Measurements from ENCODE around the gene PPIF. TPM values are rescaled to one million over a fixed set of nuclear protein-coding genes. Genes with fewer than 3 reads are reported as not detected.
A peak's percentile ranks its signal among the peaks of the same experiment; 100 is the strongest.
"Not testable (repeated sequence)": the region's sequence is repeated elsewhere in the genome, so short reads cannot be mapped to it uniquely, and the experiment has no call there.

Gene PPIF
- total and polyA plus RNA-seq, 2 experiments from 2014 or later, result 86.6 to 143 TPM

DNA sequence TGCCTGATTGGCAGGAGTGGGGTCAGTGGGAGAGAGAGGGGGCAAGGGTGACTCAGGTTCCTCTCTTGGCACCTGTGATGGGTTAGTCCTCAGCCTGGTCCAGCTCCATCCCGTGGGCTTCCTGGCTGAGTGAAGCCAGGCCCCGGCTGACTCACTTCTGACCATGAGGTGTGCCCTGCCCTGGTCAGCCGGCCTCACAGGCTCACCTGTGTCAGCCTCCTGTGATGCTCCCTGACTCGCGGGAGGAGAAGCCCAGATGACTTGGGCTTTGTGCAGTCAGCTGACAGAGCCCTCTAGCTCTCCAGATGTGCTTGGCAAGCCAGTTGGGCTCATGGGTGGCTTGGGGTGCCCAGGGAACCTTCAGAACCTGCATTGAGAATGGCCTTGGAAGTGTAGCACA, 16.0 kb upstream of the PPIF start:
- Histone ChIP-seq H3K27ac (no peak overlapping the region), H3K4me1 (ENCODE audit: low read depth) (no peaks in the 10 kb centered on the region), H3K27me3 (no peaks in the 10 kb centered on the region), H3K36me3 (no peaks in the 10 kb centered on the region), H3K9me3 (ENCODE audit: low read depth) (no peaks in the 10 kb centered on the region), H3K4me3 (no peak overlapping the region)
- no peak for DNase-seq (ENCODE audit: low read depth in 1 of 2, low spot score in 1 of 2)
- TF ChIP-seq, protein P1, sequence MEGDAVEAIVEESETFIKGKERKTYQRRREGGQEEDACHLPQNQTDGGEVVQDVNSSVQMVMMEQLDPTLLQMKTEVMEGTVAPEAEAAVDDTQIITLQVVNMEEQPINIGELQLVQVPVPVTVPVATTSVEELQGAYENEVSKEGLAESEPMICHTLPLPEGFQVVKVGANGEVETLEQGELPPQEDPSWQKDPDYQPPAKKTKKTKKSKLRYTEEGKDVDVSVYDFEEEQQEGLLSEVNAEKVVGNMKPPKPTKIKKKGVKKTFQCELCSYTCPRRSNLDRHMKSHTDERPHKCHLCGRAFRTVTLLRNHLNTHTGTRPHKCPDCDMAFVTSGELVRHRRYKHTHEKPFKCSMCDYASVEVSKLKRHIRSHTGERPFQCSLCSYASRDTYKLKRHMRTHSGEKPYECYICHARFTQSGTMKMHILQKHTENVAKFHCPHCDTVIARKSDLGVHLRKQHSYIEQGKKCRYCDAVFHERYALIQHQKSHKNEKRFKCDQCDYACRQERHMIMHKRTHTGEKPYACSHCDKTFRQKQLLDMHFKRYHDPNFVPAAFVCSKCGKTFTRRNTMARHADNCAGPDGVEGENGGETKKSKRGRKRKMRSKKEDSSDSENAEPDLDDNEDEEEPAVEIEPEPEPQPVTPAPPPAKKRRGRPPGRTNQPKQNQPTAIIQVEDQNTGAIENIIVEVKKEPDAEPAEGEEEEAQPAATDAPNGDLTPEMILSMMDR (IDR thresholded peaks at IDR 0.05; ENCODE audit: low read depth, low read length), result no peak

DNA sequence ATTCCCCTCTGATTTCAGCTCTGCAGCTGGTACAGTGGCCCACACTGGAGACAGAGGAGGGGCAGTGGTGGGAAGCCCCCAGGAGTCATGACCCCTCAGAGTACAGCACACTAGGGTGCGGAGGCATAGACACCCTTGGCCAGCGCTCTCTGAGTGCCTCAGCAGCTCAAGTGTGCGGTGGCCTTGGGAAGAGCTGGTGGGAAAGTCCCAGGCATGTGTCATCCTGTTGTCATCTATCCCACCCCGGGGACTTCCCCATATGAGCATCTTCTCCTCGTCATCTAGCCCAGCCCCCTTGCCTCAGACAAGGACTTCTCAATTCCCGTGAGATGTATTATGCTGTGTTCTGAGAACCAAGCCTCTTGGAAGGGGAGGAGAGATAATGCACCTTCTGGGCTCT, 15.6 kb upstream of the PPIF start:
- Histone ChIP-seq H3K27ac (no peak overlapping the region), H3K4me1 (ENCODE audit: low read depth) (no peaks in the 10 kb centered on the region), H3K9me3 (ENCODE audit: low read depth) (no peaks in the 10 kb centered on the region), H3K36me3 (no peaks in the 10 kb centered on the region), H3K27me3 (no peaks in the 10 kb centered on the region), H3K4me3 (no peak overlapping the region)
- TF ChIP-seq, protein P1 (IDR thresholded peaks at IDR 0.05; ENCODE audit: low read depth, low read length), result no peak
- DNase-seq (ENCODE audit: low read depth in 1 of 2, low spot score in 1 of 2), result peak in 1 of 2 donors; percentile 41

DNA sequence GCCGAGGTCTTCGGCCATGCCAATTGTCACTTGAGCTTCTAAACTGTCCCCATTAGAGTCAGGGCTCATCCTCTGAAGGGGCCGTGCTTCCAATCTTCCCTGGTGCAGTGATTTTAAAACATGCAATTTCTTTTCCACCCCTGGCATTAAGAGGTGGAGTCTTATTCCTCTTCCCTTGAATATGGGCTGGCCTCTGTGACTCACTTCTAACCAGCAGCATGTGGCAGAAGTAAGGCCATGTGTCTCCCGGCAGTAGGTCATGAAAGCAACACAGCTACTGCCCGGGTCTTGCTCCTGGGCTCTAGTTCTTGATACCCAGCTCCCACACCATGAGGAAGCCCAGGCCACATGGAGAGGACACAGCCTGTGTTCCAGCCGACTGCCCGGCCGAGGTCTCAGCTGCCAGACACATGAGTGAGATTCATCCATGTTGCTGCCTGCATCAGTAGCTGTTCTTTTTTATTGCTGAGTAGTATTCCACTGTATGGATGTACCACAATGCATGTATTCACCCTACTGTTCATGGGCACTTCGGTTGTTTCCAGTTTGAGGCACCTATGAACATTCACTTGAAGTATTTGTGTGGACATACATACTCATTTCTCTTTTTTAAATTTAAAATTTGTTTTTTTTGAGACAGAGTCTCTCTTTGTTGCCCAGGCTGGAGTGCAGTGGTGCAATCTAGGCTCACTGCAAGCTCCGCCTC, 14.5 kb upstream of the PPIF start:
- not testable (repeated sequence) for H3K36me3 ChIP-seq; H3K9me3 ChIP-seq (ENCODE audit: low read depth); H3K4me3 ChIP-seq; H3K27me3 ChIP-seq; DNase-seq (ENCODE audit: low read depth in 1 of 2, low spot score in 1 of 2); H3K4me1 ChIP-seq (ENCODE audit: low read depth); H3K27ac ChIP-seq

DNA sequence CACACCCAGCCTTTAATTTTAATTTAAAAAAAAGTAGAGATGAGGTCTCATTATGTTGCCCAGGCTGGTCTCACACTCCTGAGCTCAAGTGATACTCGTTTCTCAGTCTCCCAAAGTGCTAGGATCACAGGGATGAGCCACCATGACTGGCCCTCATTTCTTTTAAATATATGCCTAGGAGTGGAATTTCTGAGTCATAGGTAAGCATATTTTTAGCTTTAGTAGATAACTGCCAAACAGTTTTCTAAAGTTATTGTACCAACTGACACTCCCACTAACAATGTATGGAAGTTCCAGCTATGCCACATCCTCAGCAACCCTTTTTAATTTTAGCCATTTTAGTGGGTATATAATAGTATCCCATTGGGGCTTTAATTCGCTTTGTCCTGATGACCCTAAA, 13.8 kb upstream of the PPIF start:
- no peaks in the 10 kb centered on the region for H3K36me3 ChIP-seq
- H3K4me3 ChIP-seq, result no peak overlapping the region
- DNase-seq (ENCODE audit: low read depth in 1 of 2, low spot score in 1 of 2), result peak in 1 of 2 donors; percentile 21
- TF ChIP-seq, protein P1 (IDR thresholded peaks at IDR 0.05; ENCODE audit: low read depth, low read length), result no peak
- H3K9me3 ChIP-seq (ENCODE audit: low read depth), result no peaks in the 10 kb centered on the region
- H3K27me3 ChIP-seq, result no peaks in the 10 kb centered on the region
- H3K4me1 ChIP-seq (ENCODE audit: low read depth), result no peaks in the 10 kb centered on the region
- H3K27ac ChIP-seq, result no peak overlapping the region

DNA sequence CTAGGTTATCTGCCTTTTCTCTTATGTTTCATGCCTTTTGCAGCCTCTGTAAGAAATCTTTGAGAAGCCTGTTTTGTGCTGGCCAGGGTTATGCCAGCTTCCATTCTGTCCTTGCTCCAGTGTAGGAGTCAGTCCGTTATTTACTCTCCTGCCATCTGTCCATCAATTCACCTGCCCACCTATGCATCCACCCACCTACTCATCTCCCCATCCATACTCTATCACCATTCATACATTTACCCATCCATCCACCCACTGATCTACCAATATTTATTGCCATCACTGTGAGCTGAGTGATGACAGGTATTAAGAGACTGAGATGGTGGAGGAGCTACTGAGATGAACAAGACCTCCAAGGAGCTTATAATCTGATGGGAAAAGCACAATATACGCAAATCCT, 12.7 kb upstream of the PPIF start:
- Histone ChIP-seq H3K36me3 (no peaks in the 10 kb centered on the region), H3K27me3 (no peaks in the 10 kb centered on the region), H3K9me3 (ENCODE audit: low read depth) (no peaks in the 10 kb centered on the region), H3K4me3 (no peak overlapping the region), H3K27ac (no peak overlapping the region), H3K4me1 (ENCODE audit: low read depth) (no peaks in the 10 kb centered on the region)
- TF ChIP-seq, protein P1 (IDR thresholded peaks at IDR 0.05; ENCODE audit: low read depth, low read length), result no peak
- no peak for DNase-seq (ENCODE audit: low read depth in 1 of 2, low spot score in 1 of 2)

DNA sequence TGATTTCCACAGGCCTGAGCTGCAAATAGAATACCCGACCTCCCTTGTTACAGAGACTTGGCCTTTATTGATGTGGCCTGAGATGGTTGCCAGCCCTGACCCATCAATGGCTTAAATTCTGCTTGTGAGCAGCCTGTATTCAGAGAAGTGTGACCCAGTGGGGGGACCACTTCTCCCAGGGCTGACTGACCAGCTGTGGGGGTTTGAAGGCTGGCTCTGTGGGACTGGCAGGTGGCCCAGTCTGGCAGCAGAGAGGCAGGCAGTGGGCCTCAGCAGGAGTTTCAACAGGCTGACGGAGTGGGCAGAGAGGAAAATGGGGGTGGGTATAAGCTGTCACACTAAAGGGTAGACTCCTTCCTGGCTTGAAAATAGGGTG, 12.2 kb upstream of the PPIF start:
- no peak for DNase-seq (ENCODE audit: low read depth in 1 of 2, low spot score in 1 of 2)
- Histone ChIP-seq H3K27me3 (no peaks in the 10 kb centered on the region), H3K4me1 (ENCODE audit: low read depth) (no peaks in the 10 kb centered on the region), H3K36me3 (no peaks in the 10 kb centered on the region), H3K4me3 (no peak overlapping the region), H3K27ac (no peak overlapping the region), H3K9me3 (ENCODE audit: low read depth) (no peaks in the 10 kb centered on the region)
- TF ChIP-seq, protein P1 (IDR thresholded peaks at IDR 0.05; ENCODE audit: low read depth, low read length), result no peak

Data from cardiac muscle cell (in vitro differentiated cells and primary cell).